NOMO-1 treated with DMSO at 0.1 percent for 48 hours (cell line): Measurements from ENCODE around the gene THBS4.

Source experiments
- DNase-seq: peaks from one replicate; lab custom pipeline; 2025; ENCODE audit not compliant: unreplicated experiment; lab: John Stamatoyannopoulos, UW

Gene THBS4

GRCh38 chr5:80034962-80035821 is at the start of gene THBS4:
Gene THBS4 (plus strand): TSS chr5:80035348. CDS start chr5:80035538, 190 bp downstream.
- no peak for DNase-seq

- no peak for DNase-seq
Measured at GRCh38 chr5:79986260-79986659, 48.9 kb upstream of the THBS4 start.

GRCh38 chr5:79990205-79990597 is 44.9 kb upstream of the THBS4 start:
- no peak for DNase-seq

GRCh38 chr5:79990598-79991507 is 44.3 kb upstream of the THBS4 start, which contains the start of gene MTX3:
Gene MTX3 (minus strand): TSS chr5:79991262. CDS start chr5:79991238, 24 bp downstream.
- peak; percentile 77 for DNase-seq

- no peak for DNase-seq
Measured at GRCh38 chr5:79992891-79993657, 42.1 kb upstream of the THBS4 start.

- no peak for DNase-seq
Measured at GRCh38 chr5:79999722-80000121, 35.4 kb upstream of the THBS4 start.

- DNase-seq: no peak
Measured at GRCh38 chr5:80002677-80003076, 32.5 kb upstream of the THBS4 start.

GRCh38 chr5:80008995-80009765 is 26.0 kb upstream of the THBS4 start:
- DNase-seq: no peak

- DNase-seq: no peak
Measured at GRCh38 chr5:80010754-80011392, 24.3 kb upstream of the THBS4 start.

- no peak for DNase-seq
Measured at GRCh38 chr5:80025069-80025468, 10.1 kb upstream of the THBS4 start.

- DNase-seq: no peak
Measured at GRCh38 chr5:80026841-80027240, 8.3 kb upstream of the THBS4 start.

- DNase-seq: no peak
Measured at GRCh38 chr5:80031109-80031508, 4.0 kb upstream of the THBS4 start.

GRCh38 chr5:80033513-80033912 is 1.6 kb upstream of the THBS4 start:
- no peak for DNase-seq

GRCh38 chr5:80034559-80034958 is 589 bp upstream of the THBS4 start:
- no peak for DNase-seq

GRCh38 chr5:80035839-80036238 is 691 bp downstream of the THBS4 start:
- DNase-seq: no peak

GRCh38 chr5:80036615-80037014 is 1.5 kb downstream of the THBS4 start:
- no peak for DNase-seq

- no peak for DNase-seq
Measured at GRCh38 chr5:80037366-80037765, 2.2 kb downstream of the THBS4 start.

GRCh38 chr5:80039650-80040049 is 4.5 kb downstream of the THBS4 start:
- no peak for DNase-seq

- no peak for DNase-seq
Measured at GRCh38 chr5:80041527-80041926, 6.4 kb downstream of the THBS4 start.

- DNase-seq: no peak
Measured at GRCh38 chr5:80042330-80042729, 7.2 kb downstream of the THBS4 start.
